GM23248 (cell line): Measurements from ENCODE around the gene MYO16. TPM values are rescaled to one million over a fixed set of nuclear protein-coding genes. Genes with fewer than 3 reads are reported as not detected.

ENCODE experiments used
- DNase-seq: peaks from one replicate; pipeline ENCODE4 v3.0.0-alpha.2; 2015
- H2AFZ ChIP-seq: fragments of 200-600 bp; sonication (generic); 2 replicates; pipeline ENCODE4 v1.6.1; 2016; ENCODE audit warnings: antibody characterized with exemption
- H3F3A ChIP-seq: fragments of 200-600 bp; sonication (generic); 2 replicates; pipeline ENCODE4 v1.6.1; 2016; ENCODE audit warnings: mild to moderate bottlenecking, antibody characterized with exemption, mixed run types; ENCODE audit not compliant: insufficient read depth
- H3K27ac ChIP-seq: fragments of 200-600 bp; sonication (generic); 2 replicates; pipeline ENCODE4 v1.5.1; 2016; ENCODE audit warnings: mild to moderate bottlenecking
- H3K27me3 ChIP-seq: fragments of 200-600 bp; sonication (generic); replicated peaks from 2 replicates; pipeline ENCODE4 v1.6.1; 2016; ENCODE audit warnings: mild to moderate bottlenecking; ENCODE audit not compliant: insufficient read depth
- H3K36me3 ChIP-seq: fragments of 200-600 bp; sonication (generic); 2 replicates; pipeline ENCODE4 v1.6.1; 2016; ENCODE audit warnings: low read depth, mild to moderate bottlenecking
- H3K4me1 ChIP-seq: fragments of 200-600 bp; sonication (generic); 2 replicates; pipeline ENCODE4 v1.6.1; 2016; ENCODE audit warnings: mild to moderate bottlenecking; ENCODE audit not compliant: insufficient read depth
- H3K4me2 ChIP-seq: fragments of 200-600 bp; sonication (generic); one replicate; pipeline ENCODE4 v1.6.1; 2016; ENCODE audit warnings: mild to moderate bottlenecking; ENCODE audit not compliant: unreplicated experiment
- H3K4me3 ChIP-seq: fragments of 200-600 bp; sonication (generic); 2 replicates; pipeline ENCODE4 v1.5.1; 2016; ENCODE audit warnings: mild to moderate bottlenecking
- H3K79me2 ChIP-seq: fragments of 200-600 bp; sonication (generic); 2 replicates; pipeline ENCODE4 v1.6.1; 2016; ENCODE audit warnings: mild to moderate bottlenecking; ENCODE audit not compliant: insufficient read depth
- H3K9ac ChIP-seq: fragments of 200-600 bp; sonication (generic); 2 replicates; pipeline ENCODE4 v1.6.1; 2016; ENCODE audit warnings: mild to moderate bottlenecking
- H3K9me2 ChIP-seq: fragments of 200-600 bp; sonication (generic); 2 replicates; pipeline ENCODE4 v1.6.1; 2016; ENCODE audit warnings: mixed run types, mild to moderate bottlenecking, moderate library complexity; ENCODE audit not compliant: insufficient read depth
- H3K9me3 ChIP-seq: fragments of 200-600 bp; sonication (generic); one replicate; pipeline ENCODE4 v1.6.1; 2017; ENCODE audit warnings: low read depth
- H4K20me1 ChIP-seq: fragments of 200-600 bp; sonication (generic); 2 replicates; pipeline ENCODE4 v1.6.0; 2016; ENCODE audit not compliant: insufficient read depth
- EZH2 ChIP-seq: fragments of 200-600 bp; sonication (generic); IDR thresholded peaks from 2 replicates; pipeline ENCODE4 v1.6.1; 2018; ENCODE audit warnings: antibody characterized with exemption, mild to moderate bottlenecking; ENCODE audit not compliant: insufficient read depth, poor library complexity, severe bottlenecking
- EZH2phosphoT487 ChIP-seq: fragments of 200-600 bp; sonication (generic); IDR thresholded peaks from 2 replicates; pipeline ENCODE4 v1.6.1; 2018; ENCODE audit warnings: antibody characterized with exemption, moderate library complexity, mild to moderate bottlenecking, low read depth; ENCODE audit not compliant: insufficient read depth
- WGBS, 2 experiments: methylation state at CpG; one replicate each; pipeline ENCODE4 v1.1.6; 2015 to 2017; ENCODE audit warnings: low lambda C conversion rate in 2 of 2, low coverage in 1 of 2; ENCODE audit errors: missing lambda C conversion rate in 2 of 2; 5-methylcytosine and 5-hydroxymethylcytosine counted together
- in situ Hi-C: fragments of 300-500 bp; cut with MboI; formaldehyde crosslinking; loops from 2 replicates; pipeline ENCODE4 v1.15.0; 2020
- polyA plus RNA-seq: library from polyadenylated mRNA; unstranded; fragments of >200 nt; fragmentation: Nextera tagmentation; extraction: Ambion mirVana; gene quantifications from 2 replicates; pipeline ENCODE4 v1.2.1, GENCODE V29; 2016
- total RNA-seq: library from RNA; depleted of rRNA; stranded (reverse); fragments of >200 nt; shearing (Covaris generic); gene quantifications from 2 replicates; pipeline ENCODE4 v1.2.3, GENCODE V29; 2014

MYO16 gene
- total and polyA plus RNA-seq, 2 experiments from 2014 or later: not detected

GRCh38 chr13:109204252-109204651 lies 574.8 kb downstream of the MYO16 start:
- Histone ChIP-seq H3K9me3 (no peaks in the 10 kb centered on the region), H2AFZ (no peak overlapping the region), H3K36me3 (no peaks in the 10 kb centered on the region), H3K4me1 (peaks cover 9% of the 10 kb centered on the region), H3K27ac (no peak overlapping the region), H4K20me1 (no peaks in the 10 kb centered on the region), H3K27me3 (no peaks in the 10 kb centered on the region), H3K9me2 (no peaks in the 10 kb centered on the region), H3K4me3 (no peak overlapping the region), H3K9ac (no peak overlapping the region), H3K79me2 (no peaks in the 10 kb centered on the region), H3F3A (no peaks in the 10 kb centered on the region), H3K4me2 (no peak overlapping the region)
- DNase-seq: no peak
- 50 to 61% methylated on average over 2 of the region's 2 CpGs for WGBS, 2 experiments
- TF ChIP-seq EZH2phosphoT487: no peak
- no peak for TF ChIP-seq EZH2
- in situ Hi-C loops: no loop called here

GRCh38 chr13:109204657-109205056 lies 575.2 kb downstream of the MYO16 start:
- Histone ChIP-seq H3K27me3 (no peaks in the 10 kb centered on the region), H3F3A (no peaks in the 10 kb centered on the region), H3K9me2 (no peaks in the 10 kb centered on the region), H3K4me2 (no peak overlapping the region), H3K4me1 (peaks cover 9% of the 10 kb centered on the region), H3K9ac (no peak overlapping the region), H2AFZ (no peak overlapping the region), H3K79me2 (no peaks in the 10 kb centered on the region), H4K20me1 (no peaks in the 10 kb centered on the region), H3K36me3 (no peaks in the 10 kb centered on the region), H3K4me3 (no peak overlapping the region), H3K9me3 (no peaks in the 10 kb centered on the region), H3K27ac (no peak overlapping the region)
- DNase-seq: no peak
- 72 to 76% methylated on average over 4 of the region's 4 CpGs for WGBS, 2 experiments
- in situ Hi-C loops: no loop called here
- TF ChIP-seq EZH2phosphoT487 (no peak), EZH2 (no peak)

GRCh38 chr13:109205315-109205714 lies 575.9 kb downstream of the MYO16 start:
- Histone ChIP-seq H3F3A (no peaks in the 10 kb centered on the region), H2AFZ (no peak overlapping the region), H3K4me2 (no peak overlapping the region), H3K9me3 (no peaks in the 10 kb centered on the region), H4K20me1 (no peaks in the 10 kb centered on the region), H3K4me1 (peaks cover 5% of the 10 kb centered on the region), H3K36me3 (no peaks in the 10 kb centered on the region), H3K79me2 (no peaks in the 10 kb centered on the region), H3K9ac (no peak overlapping the region), H3K9me2 (no peaks in the 10 kb centered on the region), H3K4me3 (no peak overlapping the region), H3K27ac (no peak overlapping the region), H3K27me3 (no peaks in the 10 kb centered on the region)
- WGBS, 2 experiments: 61 to 73% methylated on average over 2 of the region's 2 CpGs
- TF ChIP-seq EZH2: no peak
- no peak for TF ChIP-seq EZH2phosphoT487
- DNase-seq: no peak
- in situ Hi-C loops: no loop called here

GRCh38 chr13:109206616-109207015 lies 577.2 kb downstream of the MYO16 start:
- Histone ChIP-seq H3K4me2 (no peak overlapping the region), H3K79me2 (no peaks in the 10 kb centered on the region), H3F3A (no peaks in the 10 kb centered on the region), H2AFZ (no peak overlapping the region), H3K4me3 (no peak overlapping the region), H3K9me3 (no peaks in the 10 kb centered on the region), H4K20me1 (no peaks in the 10 kb centered on the region), H3K9ac (no peak overlapping the region), H3K4me1 (peaks cover 6% of the 10 kb centered on the region), H3K27ac (no peak overlapping the region), H3K27me3 (no peaks in the 10 kb centered on the region), H3K9me2 (no peaks in the 10 kb centered on the region), H3K36me3 (no peaks in the 10 kb centered on the region)
- no peak for TF ChIP-seq EZH2
- no peak for TF ChIP-seq EZH2phosphoT487
- DNase-seq: no peak
- in situ Hi-C loops: no loop called here
- WGBS, 2 experiments: 66 to 69% methylated on average over 7 of the region's 7 CpGs

GRCh38 chr13:109207622-109208021 lies 578.2 kb downstream of the MYO16 start:
- Histone ChIP-seq H3K79me2 (no peaks in the 10 kb centered on the region), H4K20me1 (no peaks in the 10 kb centered on the region), H3K9ac (no peak overlapping the region), H3K27ac (no peak overlapping the region), H3K4me3 (no peak overlapping the region), H3K36me3 (no peaks in the 10 kb centered on the region), H3K27me3 (no peaks in the 10 kb centered on the region), H2AFZ (no peak overlapping the region), H3F3A (no peaks in the 10 kb centered on the region), H3K9me3 (no peaks in the 10 kb centered on the region), H3K9me2 (no peaks in the 10 kb centered on the region), H3K4me1 (peaks cover 12% of the 10 kb centered on the region), H3K4me2 (no peak overlapping the region)
- 84 to 89% methylated on average over 12 of the region's 12 CpGs for whole genome bisulfite sequencing, 2 experiments
- TF ChIP-seq EZH2phosphoT487 (no peak), EZH2 (no peak)
- in situ Hi-C loops: no loop called here
- DNase-seq: no peak
